ENCODE results near the gene RPS27A.

DNA sequence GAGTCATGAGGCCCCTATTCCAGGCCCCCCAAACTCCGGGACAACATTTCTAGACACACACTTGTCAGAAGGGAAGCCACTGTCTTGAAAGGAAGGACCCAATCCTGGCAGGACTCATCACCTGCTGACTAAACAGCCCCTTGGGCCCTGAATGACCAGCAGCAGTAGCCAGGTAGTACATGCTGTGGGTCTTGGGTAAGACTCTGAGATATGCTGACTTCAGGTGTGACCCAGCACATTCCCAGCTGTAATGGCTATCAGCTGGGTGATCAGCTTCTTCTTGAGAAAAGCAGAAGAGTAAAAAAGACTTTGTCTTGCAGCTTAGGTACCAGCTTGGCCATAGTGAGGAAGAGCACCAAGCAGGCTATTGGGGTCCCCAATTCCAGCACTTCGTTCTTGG is 36.0 kb upstream of the RPS27A start:
- TF ChIP-seq, protein P1, sequence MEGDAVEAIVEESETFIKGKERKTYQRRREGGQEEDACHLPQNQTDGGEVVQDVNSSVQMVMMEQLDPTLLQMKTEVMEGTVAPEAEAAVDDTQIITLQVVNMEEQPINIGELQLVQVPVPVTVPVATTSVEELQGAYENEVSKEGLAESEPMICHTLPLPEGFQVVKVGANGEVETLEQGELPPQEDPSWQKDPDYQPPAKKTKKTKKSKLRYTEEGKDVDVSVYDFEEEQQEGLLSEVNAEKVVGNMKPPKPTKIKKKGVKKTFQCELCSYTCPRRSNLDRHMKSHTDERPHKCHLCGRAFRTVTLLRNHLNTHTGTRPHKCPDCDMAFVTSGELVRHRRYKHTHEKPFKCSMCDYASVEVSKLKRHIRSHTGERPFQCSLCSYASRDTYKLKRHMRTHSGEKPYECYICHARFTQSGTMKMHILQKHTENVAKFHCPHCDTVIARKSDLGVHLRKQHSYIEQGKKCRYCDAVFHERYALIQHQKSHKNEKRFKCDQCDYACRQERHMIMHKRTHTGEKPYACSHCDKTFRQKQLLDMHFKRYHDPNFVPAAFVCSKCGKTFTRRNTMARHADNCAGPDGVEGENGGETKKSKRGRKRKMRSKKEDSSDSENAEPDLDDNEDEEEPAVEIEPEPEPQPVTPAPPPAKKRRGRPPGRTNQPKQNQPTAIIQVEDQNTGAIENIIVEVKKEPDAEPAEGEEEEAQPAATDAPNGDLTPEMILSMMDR (IDR thresholded peaks at IDR 0.05; ENCODE audit: insufficient read depth, low read length): no peak
- TF ChIP-seq POLR2AphosphoS5 (IDR thresholded peaks at IDR 0.05; ENCODE audit: low read depth): no peak
- TF ChIP-seq, protein P2, sequence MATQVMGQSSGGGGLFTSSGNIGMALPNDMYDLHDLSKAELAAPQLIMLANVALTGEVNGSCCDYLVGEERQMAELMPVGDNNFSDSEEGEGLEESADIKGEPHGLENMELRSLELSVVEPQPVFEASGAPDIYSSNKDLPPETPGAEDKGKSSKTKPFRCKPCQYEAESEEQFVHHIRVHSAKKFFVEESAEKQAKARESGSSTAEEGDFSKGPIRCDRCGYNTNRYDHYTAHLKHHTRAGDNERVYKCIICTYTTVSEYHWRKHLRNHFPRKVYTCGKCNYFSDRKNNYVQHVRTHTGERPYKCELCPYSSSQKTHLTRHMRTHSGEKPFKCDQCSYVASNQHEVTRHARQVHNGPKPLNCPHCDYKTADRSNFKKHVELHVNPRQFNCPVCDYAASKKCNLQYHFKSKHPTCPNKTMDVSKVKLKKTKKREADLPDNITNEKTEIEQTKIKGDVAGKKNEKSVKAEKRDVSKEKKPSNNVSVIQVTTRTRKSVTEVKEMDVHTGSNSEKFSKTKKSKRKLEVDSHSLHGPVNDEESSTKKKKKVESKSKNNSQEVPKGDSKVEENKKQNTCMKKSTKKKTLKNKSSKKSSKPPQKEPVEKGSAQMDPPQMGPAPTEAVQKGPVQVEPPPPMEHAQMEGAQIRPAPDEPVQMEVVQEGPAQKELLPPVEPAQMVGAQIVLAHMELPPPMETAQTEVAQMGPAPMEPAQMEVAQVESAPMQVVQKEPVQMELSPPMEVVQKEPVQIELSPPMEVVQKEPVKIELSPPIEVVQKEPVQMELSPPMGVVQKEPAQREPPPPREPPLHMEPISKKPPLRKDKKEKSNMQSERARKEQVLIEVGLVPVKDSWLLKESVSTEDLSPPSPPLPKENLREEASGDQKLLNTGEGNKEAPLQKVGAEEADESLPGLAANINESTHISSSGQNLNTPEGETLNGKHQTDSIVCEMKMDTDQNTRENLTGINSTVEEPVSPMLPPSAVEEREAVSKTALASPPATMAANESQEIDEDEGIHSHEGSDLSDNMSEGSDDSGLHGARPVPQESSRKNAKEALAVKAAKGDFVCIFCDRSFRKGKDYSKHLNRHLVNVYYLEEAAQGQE (IDR thresholded peaks at IDR 0.05; ENCODE audit: insufficient replicate concordance, low read depth): no peak
- no peak for TF ChIP-seq SPI1 (IDR thresholded peaks at IDR 0.05; ENCODE audit: borderline replicate concordance, low read depth)
